Measurements from ENCODE around the gene IDE. TPM values are rescaled to one million over a fixed set of nuclear protein-coding genes. Genes with fewer than 3 reads are reported as not detected.

Gene IDE
- total and polyA plus RNA-seq, 2 of the 13 experiments (the other 11 are each of a cell fraction or from before 2014, with no cell fraction given) = 16.1 to 52.1 TPM

DNA sequence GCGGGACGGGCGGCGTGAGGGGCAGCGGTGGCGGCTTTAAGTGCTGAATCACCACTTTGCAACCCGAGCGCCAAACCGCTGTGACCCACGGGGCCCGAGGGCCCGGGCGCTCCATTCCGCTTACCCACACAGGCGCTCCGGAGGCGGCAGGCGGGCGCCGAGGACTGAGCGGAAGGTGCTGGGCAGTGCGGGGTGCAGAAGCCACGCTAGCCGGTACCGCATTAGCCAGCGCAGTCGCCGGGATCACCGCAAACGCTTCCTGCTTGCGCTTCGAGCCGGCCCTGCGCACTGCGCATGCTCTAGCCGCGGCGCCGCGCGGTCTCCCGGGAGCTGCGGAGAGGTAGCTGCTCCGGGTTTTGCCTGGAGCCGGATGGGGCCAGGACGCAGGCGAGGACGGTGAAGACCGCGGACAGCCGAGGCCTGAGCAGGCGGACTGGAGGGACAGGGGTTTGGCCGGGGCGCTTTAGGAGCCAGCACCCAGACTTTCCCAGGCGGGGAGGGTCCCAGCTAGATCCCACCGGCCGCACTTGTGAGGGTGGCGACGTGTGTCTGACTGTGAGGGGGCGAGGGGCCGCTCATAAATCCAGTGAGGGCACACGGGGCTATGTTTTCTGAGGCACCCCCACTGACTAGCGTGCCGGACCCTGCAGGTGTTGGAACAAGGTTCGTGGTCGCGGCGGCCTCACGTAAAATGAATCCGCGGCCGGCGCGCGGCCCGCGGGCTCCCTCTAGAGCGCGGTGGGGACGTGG is at the start of gene IDE (continued):
- TF ChIP-seq ZSCAN29 (CRISPR knock-in tag; conservative IDR thresholded peaks at IDR 0.05) = peak; percentile 91; the same call in 1 of the 2 replicates
- TF ChIP-seq TBX3 (IDR thresholded peaks at IDR 0.05; ENCODE audit: borderline replicate concordance) = peak; percentile 51; the same call in 1 of the 2 replicates
- TF ChIP-seq, protein P1, sequence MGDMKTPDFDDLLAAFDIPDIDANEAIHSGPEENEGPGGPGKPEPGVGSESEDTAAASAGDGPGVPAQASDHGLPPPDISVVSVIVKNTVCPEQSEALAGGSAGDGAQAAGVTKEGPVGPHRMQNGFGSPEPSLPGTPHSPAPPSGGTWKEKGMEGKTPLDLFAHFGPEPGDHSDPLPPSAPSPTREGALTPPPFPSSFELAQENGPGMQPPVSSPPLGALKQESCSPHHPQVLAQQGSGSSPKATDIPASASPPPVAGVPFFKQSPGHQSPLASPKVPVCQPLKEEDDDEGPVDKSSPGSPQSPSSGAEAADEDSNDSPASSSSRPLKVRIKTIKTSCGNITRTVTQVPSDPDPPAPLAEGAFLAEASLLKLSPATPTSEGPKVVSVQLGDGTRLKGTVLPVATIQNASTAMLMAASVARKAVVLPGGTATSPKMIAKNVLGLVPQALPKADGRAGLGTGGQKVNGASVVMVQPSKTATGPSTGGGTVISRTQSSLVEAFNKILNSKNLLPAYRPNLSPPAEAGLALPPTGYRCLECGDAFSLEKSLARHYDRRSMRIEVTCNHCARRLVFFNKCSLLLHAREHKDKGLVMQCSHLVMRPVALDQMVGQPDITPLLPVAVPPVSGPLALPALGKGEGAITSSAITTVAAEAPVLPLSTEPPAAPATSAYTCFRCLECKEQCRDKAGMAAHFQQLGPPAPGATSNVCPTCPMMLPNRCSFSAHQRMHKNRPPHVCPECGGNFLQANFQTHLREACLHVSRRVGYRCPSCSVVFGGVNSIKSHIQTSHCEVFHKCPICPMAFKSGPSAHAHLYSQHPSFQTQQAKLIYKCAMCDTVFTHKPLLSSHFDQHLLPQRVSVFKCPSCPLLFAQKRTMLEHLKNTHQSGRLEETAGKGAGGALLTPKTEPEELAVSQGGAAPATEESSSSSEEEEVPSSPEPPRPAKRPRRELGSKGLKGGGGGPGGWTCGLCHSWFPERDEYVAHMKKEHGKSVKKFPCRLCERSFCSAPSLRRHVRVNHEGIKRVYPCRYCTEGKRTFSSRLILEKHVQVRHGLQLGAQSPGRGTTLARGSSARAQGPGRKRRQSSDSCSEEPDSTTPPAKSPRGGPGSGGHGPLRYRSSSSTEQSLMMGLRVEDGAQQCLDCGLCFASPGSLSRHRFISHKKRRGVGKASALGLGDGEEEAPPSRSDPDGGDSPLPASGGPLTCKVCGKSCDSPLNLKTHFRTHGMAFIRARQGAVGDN (CRISPR knock-in tag; IDR thresholded peaks at IDR 0.05) = peak; percentile 96
- peak; percentile 32; the same call in 1 of the 2 replicates for TF ChIP-seq ZNF460 (CRISPR knock-in tag; IDR thresholded peaks at IDR 0.05; ENCODE audit: borderline replicate concordance)
- TF ChIP-seq FOXK1 (CRISPR knock-in tag; IDR thresholded peaks at IDR 0.05; ENCODE audit: borderline replicate concordance, low read depth) = peak; percentile 54; the same call in 1 of the 2 replicates
- TF ChIP-seq ZNF570 (CRISPR knock-in tag; IDR thresholded peaks at IDR 0.05; ENCODE audit: borderline replicate concordance) = 0 out of 2 replicates have a peak, but pooled peaks have one; percentile 75
- TF ChIP-seq, protein P2, sequence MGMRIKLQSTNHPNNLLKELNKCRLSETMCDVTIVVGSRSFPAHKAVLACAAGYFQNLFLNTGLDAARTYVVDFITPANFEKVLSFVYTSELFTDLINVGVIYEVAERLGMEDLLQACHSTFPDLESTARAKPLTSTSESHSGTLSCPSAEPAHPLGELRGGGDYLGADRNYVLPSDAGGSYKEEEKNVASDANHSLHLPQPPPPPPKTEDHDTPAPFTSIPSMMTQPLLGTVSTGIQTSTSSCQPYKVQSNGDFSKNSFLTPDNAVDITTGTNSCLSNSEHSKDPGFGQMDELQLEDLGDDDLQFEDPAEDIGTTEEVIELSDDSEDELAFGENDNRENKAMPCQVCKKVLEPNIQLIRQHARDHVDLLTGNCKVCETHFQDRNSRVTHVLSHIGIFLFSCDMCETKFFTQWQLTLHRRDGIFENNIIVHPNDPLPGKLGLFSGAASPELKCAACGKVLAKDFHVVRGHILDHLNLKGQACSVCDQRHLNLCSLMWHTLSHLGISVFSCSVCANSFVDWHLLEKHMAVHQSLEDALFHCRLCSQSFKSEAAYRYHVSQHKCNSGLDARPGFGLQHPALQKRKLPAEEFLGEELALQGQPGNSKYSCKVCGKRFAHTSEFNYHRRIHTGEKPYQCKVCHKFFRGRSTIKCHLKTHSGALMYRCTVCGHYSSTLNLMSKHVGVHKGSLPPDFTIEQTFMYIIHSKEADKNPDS (CRISPR knock-in tag; IDR thresholded peaks at IDR 0.05) = 0 out of 2 replicates have a peak, but pooled peaks have one; percentile 50
- no peak for TF ChIP-seq HNF4G (IDR thresholded peaks at IDR 0.05; ENCODE audit: borderline replicate concordance, low read depth, low read length)
- peak; percentile 34; the same call in 1 of the 2 replicates for TF ChIP-seq HNF4G (CRISPR knock-in tag; IDR thresholded peaks at IDR 0.05; ENCODE audit: borderline replicate concordance, low read depth)
- TF ChIP-seq, protein P3, sequence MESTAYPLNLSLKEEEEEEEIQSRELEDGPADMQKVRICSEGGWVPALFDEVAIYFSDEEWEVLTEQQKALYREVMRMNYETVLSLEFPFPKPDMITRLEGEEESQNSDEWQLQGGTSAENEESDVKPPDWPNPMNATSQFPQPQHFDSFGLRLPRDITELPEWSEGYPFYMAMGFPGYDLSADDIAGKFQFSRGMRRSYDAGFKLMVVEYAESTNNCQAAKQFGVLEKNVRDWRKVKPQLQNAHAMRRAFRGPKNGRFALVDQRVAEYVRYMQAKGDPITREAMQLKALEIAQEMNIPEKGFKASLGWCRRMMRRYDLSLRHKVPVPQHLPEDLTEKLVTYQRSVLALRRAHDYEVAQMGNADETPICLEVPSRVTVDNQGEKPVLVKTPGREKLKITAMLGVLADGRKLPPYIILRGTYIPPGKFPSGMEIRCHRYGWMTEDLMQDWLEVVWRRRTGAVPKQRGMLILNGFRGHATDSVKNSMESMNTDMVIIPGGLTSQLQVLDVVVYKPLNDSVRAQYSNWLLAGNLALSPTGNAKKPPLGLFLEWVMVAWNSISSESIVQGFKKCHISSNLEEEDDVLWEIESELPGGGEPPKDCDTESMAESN (CRISPR knock-in tag; conservative IDR thresholded peaks at IDR 0.05) = peak; percentile 80
- TF ChIP-seq ZNF841 (CRISPR knock-in tag; IDR thresholded peaks at IDR 0.05; ENCODE audit: borderline replicate concordance) = peak; percentile 20; the same call in 1 of the 2 replicates
- peak; percentile 63 for TF ChIP-seq GATAD1 (CRISPR knock-in tag; IDR thresholded peaks at IDR 0.05)
- TF ChIP-seq, protein P4, sequence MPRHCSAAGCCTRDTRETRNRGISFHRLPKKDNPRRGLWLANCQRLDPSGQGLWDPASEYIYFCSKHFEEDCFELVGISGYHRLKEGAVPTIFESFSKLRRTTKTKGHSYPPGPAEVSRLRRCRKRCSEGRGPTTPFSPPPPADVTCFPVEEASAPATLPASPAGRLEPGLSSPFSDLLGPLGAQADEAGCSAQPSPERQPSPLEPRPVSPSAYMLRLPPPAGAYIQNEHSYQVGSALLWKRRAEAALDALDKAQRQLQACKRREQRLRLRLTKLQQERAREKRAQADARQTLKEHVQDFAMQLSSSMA (CRISPR knock-in tag; IDR thresholded peaks at IDR 0.05) = peak; percentile 95
- TF ChIP-seq HCFC1 (IDR thresholded peaks at IDR 0.05; ENCODE audit: low read depth, low read length) = no peak; the same call in 1 of the 2 replicates
- TF ChIP-seq GPN1 (CRISPR knock-in tag; IDR thresholded peaks at IDR 0.05; ENCODE audit: borderline replicate concordance) = peak; percentile 35; the same call in 1 of the 2 replicates
- TF ChIP-seq ZNF670 (CRISPR knock-in tag; IDR thresholded peaks at IDR 0.05; ENCODE audit: borderline replicate concordance) = peak; percentile 80
- peak; percentile 69 for TF ChIP-seq HOXA3 (CRISPR knock-in tag; IDR thresholded peaks at IDR 0.05)
- peak; percentile 89; the same call in 1 of the 2 replicates for TF ChIP-seq ZNF607 (CRISPR knock-in tag; IDR thresholded peaks at IDR 0.05; ENCODE audit: borderline replicate concordance)
- peak; percentile 60 for TF ChIP-seq POGZ (CRISPR knock-in tag; IDR thresholded peaks at IDR 0.05)

Data from HepG2 (cell line).